GM10266 (cell line): Measurements from ENCODE around the gene LCMT1.
"Not testable (repeated sequence)": the region's sequence is repeated elsewhere in the genome, so short reads cannot be mapped to it uniquely, and the experiment has no call there.

ENCODE experiments used
- DNase-seq: peaks from one replicate; pipeline ENCODE4 v3.0.0; 2012; ENCODE audit errors: extremely low spot score
- TF ChIP-seq, protein P1 (sequence below): IDR thresholded peaks from 2 replicates; pipeline ENCODE4 v1.5.1; 2012; ENCODE audit warnings: mild to moderate bottlenecking, low read depth; ENCODE audit not compliant: control insufficient read depth, insufficient read depth; ENCODE audit errors: missing control alignments

Gene LCMT1

DNA sequence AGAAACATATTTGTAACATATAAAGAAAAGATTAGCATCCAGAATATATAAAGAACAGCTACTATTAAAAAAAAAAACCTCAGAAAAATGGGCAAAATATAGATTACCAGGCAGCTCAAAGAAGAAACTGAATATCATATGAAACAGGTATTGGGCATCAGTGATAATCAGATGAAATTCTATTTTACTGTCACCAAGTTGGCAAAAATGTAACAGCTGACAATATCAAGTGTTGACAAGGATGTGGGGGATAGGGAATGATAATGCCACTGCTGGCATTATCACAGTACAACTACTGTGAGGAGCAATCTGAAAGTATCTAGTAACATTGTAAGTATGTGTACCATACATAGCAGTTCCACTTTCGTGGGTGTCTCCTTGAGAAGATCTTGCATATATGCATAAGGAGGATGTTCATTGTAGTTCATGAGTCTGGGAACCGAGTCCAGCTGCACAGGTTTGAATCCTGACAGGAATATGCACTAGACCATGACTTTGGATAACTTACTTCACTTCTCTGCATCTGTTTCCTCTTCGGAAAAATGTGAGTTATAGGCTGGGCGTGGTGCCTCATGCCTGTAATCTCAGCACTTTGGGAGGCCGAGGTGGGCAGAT lies 50.3 kb downstream of the LCMT1 start:
- TF ChIP-seq, protein P1, sequence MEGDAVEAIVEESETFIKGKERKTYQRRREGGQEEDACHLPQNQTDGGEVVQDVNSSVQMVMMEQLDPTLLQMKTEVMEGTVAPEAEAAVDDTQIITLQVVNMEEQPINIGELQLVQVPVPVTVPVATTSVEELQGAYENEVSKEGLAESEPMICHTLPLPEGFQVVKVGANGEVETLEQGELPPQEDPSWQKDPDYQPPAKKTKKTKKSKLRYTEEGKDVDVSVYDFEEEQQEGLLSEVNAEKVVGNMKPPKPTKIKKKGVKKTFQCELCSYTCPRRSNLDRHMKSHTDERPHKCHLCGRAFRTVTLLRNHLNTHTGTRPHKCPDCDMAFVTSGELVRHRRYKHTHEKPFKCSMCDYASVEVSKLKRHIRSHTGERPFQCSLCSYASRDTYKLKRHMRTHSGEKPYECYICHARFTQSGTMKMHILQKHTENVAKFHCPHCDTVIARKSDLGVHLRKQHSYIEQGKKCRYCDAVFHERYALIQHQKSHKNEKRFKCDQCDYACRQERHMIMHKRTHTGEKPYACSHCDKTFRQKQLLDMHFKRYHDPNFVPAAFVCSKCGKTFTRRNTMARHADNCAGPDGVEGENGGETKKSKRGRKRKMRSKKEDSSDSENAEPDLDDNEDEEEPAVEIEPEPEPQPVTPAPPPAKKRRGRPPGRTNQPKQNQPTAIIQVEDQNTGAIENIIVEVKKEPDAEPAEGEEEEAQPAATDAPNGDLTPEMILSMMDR = no peak
- no peak for DNase-seq

DNA sequence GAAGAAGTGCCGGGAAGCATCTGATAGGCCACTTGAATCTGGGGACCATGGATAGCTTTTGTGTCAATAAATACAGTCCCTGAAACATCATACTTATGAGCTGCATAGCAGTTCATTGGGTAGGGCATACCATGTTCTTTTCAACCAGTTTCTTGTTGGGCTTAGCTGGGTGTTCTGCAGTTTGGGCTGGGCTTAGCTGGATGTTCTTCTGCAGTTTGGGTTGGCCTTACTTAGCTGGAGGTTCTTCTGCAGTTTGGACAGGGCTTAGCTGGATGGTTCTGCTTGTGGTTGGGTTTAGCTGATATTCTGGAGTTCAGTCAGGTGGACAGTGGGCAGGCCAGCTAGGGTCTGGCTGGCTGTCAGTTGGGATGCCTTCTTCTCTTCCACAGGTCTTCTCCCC lies 52.1 kb downstream of the LCMT1 start:
- no peak for DNase-seq
- TF ChIP-seq, protein P1 = no peak

GRCh38 chr16:25165284-25165683 lies 53.7 kb downstream of the LCMT1 start:
- DNase-seq = no peak
- TF ChIP-seq, protein P1 = no peak

GRCh38 chr16:25167920-25168319 lies 56.4 kb downstream of the LCMT1 start:
- DNase-seq = not testable (repeated sequence)

GRCh38 chr16:25171390-25171789 lies 59.8 kb downstream of the LCMT1 start:
- TF ChIP-seq, protein P1 = no peak
- no peak for DNase-seq

- DNase-seq = no peak
- TF ChIP-seq, protein P1 = no peak
These were observed 61.3 kb downstream of the LCMT1 start for GRCh38 chr16:25172831-25173230.

GRCh38 chr16:25174285-25174684 lies 62.7 kb downstream of the LCMT1 start:
- DNase-seq = no peak
- TF ChIP-seq, protein P1 = no peak

DNA sequence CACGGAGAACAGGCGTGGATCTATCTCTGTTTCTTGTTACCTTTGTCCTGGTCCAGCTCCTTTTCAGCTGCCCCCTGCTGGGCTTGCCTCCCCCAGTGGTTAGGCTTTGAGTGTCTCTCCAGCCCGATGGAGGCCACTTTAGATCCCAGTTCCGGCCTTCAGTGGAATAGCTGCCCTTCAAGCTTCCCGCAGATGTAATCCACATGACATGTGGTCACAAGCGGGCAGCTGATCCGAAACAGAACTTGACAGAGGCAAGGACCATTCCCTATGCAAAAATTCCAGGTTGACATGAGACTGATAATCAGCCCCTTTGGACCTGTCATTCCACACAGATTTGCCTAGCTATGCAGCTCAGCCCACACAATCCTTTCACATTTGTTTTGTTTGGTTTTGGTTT lies 64.6 kb downstream of the LCMT1 start:
- TF ChIP-seq, protein P1 = no peak
- DNase-seq = no peak
